Tibial artery (tissue), 4 donors: ENCODE measurements around the gene SLC4A5.

Source experiments
- DNase-seq, 2 donors: peaks; one replicate each; pipeline ENCODE4 v3.0.0-alpha.2; 2019
- H3K27ac ChIP-seq, 2 donors: fragments of 200-600 bp; sonication (generic) in 1 of 2; 1 replicate in 1 of 2; 2 replicates in 1 of 2; pipeline ENCODE4 v1.5.1; 2018 to 2019; ENCODE audit warnings: mild to moderate bottlenecking in 1 of 2
- H3K27me3 ChIP-seq, 2 donors: fragments of 200-600 bp; sonication (generic) in 1 of 2; one replicate each; pipeline versions ENCODE4 v1.5.1 to v1.6.0; 2016 to 2019
- H3K36me3 ChIP-seq, 3 donors: fragments of 200-600 bp; sonication (generic) in 2 of 3; one replicate each; pipeline ENCODE4 v1.5.1; 2016 to 2019; ENCODE audit warnings: mild to moderate bottlenecking in 2 of 3
- H3K4me1 ChIP-seq, 4 donors: fragments of 200-600 bp; sonication (generic) in 2 of 4; 1 replicate in 3 of 4; 2 replicates in 1 of 4; pipeline ENCODE4 v1.5.1; 2016 to 2019
- H3K4me3 ChIP-seq, 2 donors: fragments of 200-600 bp; sonication (generic) in 1 of 2; 1 replicate in 1 of 2; 2 replicates in 1 of 2; pipeline ENCODE4 v1.5.1; 2018 to 2019; ENCODE audit warnings: mild to moderate bottlenecking in 2 of 2
- H3K9me3 ChIP-seq, 3 donors: fragments of 200-600 bp; sonication (generic) in 1 of 3; one replicate each; pipeline ENCODE4 v1.5.1; 2016 to 2019
- CTCF ChIP-seq, 2 experiments: fragments of 200-600 bp in 1 of 2; fragments of 450-650 bp in 1 of 2; IDR thresholded peaks; one replicate each; pipeline ENCODE4 v1.5.1; 2017 to 2019; ENCODE audit warnings: antibody characterized with exemption in 2 of 2, mild to moderate bottlenecking in 1 of 2, moderate library complexity in 1 of 2
- intact Hi-C: fragments of 100-400 bp; cut with DNase I; formaldehyde crosslinking; loops from one replicate; pipeline ENCODE4 v1.15.0; 2023; ENCODE audit warnings: low total_unique reads

The SLC4A5 gene

DNA sequence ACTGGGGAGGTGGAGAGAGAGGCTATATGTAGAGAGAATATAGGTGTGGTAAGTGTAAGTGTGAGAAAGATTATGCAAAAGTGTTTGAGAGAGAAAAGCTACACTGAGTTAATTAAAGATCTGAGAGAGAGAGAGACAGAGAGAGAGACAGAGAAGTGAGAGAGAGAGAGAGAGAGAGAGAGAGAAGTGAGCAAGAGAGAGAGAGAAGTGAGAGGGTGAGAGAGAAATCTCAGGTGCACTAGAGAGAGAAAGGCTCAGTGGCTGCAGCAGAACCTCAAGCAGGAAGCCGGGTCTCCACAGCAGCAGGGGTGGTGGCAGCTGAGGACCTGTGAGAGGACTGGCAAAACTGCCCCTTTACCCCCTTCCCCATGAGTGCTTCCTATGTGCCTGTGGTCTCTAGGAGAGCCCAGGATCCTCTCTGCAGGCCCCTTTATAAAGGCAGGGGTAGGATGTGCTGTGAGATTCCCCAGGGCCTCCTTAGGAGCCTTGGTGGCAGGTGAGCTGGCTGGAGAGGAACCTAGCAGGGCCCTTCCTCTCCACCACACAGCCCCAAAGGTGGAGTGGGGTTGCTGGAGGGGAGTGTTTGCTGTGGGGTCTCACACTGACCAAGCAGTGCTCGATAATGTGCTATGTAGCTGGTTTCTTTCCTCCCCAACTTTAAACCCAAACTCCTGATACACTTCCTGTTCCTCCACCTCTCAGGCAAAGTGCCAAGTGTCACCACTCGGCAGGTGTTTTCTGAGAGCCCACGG, 52.6 kb downstream of the SLC4A5 start:
- no peak for DNase-seq
- intact Hi-C loops = no loop called here
- no peaks in the 10 kb centered on the region for H3K27me3 ChIP-seq
- H3K9me3 ChIP-seq = no peaks in the 10 kb centered on the region
- TF ChIP-seq CTCF (IDR thresholded peaks at IDR 0.05) = no peak
- peaks cover 0 to 7% (median 0%) of the 10 kb centered on the region in 3 donors for H3K36me3 ChIP-seq
- H3K27ac ChIP-seq = no peak overlapping the region
- no peaks in the 10 kb centered on the region for H3K4me1 ChIP-seq
- H3K4me3 ChIP-seq = no peak overlapping the region

DNA sequence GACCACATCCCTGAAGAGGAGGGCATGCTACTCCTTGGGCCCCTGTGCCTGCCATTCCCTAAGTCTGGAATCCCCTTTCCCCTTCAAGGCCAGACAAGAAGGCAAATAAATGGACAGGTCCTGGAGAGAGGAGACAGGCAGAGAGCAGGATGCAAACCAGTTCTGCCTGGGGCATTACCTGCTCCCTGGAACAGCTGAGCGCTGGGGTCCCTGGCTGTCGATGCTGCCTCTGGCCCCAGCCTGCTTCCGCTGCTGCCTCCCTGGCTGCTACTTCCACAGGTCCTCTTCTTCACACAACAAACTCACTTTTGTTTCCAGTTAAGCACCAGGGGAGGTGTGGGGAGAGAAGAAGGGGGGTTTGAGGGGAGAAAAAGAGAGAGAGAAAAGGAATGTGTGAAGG, 53.1 kb downstream of the SLC4A5 start:
- H3K4me3 ChIP-seq = no peak overlapping the region
- intact Hi-C loops = no loop called here
- DNase-seq = no peak
- no peak for TF ChIP-seq CTCF (IDR thresholded peaks at IDR 0.05)
- H3K36me3 ChIP-seq = peaks cover 0 to 12% (median 0%) of the 10 kb centered on the region in 3 donors
- no peak overlapping the region for H3K27ac ChIP-seq
- H3K27me3 ChIP-seq = no peaks in the 10 kb centered on the region
- H3K9me3 ChIP-seq = no peaks in the 10 kb centered on the region
- H3K4me1 ChIP-seq = no peaks in the 10 kb centered on the region

- Histone ChIP-seq H3K27me3 (no peaks in the 10 kb centered on the region), H3K27ac (no peak overlapping the region), H3K36me3 (peaks cover 0 to 35% (median 5%) of the 10 kb centered on the region in 3 donors), H3K4me1 (no peaks in the 10 kb centered on the region), H3K4me3 (no peak overlapping the region), H3K9me3 (no peaks in the 10 kb centered on the region)
- no peak for TF ChIP-seq CTCF (IDR thresholded peaks at IDR 0.05)
- no peak for DNase-seq
- intact Hi-C loops = no loop called here
Observed at GRCh38 chr2:74286725-74287124, 56.5 kb downstream of the SLC4A5 start.

- Histone ChIP-seq H3K36me3 (peaks cover 0 to 44% (median 5%) of the 10 kb centered on the region in 3 donors), H3K27me3 (no peaks in the 10 kb centered on the region), H3K9me3 (no peaks in the 10 kb centered on the region), H3K27ac (no peak overlapping the region), H3K4me1 (no peaks in the 10 kb centered on the region), H3K4me3 (no peak overlapping the region)
- TF ChIP-seq CTCF (IDR thresholded peaks at IDR 0.05) = no peak
- no peak for DNase-seq
- intact Hi-C loops = no loop called here
Observed at GRCh38 chr2:74281141-74281975, 61.9 kb downstream of the SLC4A5 start.

DNA sequence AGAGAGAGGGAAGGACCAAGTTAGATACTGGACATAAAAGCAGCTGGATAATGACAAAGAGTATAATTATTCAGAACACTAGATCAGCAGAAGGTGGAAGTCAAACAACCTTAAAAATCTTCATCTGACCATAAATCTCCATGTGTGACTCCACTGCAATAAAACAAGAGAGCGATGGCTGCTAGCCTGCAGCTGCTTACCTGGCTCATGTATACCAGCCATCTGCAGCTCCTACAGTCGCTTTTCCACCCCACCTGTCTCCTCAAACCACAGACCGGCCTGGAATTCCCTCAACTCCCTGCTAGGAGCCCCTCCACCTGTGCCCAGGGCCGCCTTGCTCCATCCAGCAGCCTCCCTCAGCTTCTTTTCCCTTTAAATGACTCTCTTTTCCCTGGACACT, 64.5 kb downstream of the SLC4A5 start:
- DNase-seq = no peak
- Histone ChIP-seq H3K4me3 (no peak overlapping the region), H3K4me1 (no peaks in the 10 kb centered on the region), H3K27ac (no peak overlapping the region), H3K9me3 (no peaks in the 10 kb centered on the region), H3K36me3 (peaks cover 0 to 29% (median 5%) of the 10 kb centered on the region in 3 donors), H3K27me3 (no peaks in the 10 kb centered on the region)
- intact Hi-C loops = no loop called here
- no peak for TF ChIP-seq CTCF (IDR thresholded peaks at IDR 0.05)
